Right renal pelvis (tissue), 4 donors: ENCODE data around the gene PLA2G4E. TPM values are rescaled to one million over a fixed set of nuclear protein-coding genes. Genes with fewer than 3 reads are reported as not detected.

Source experiments
- DNase-seq, 4 donors: peaks; one replicate each; pipeline ENCODE4 v3.0.0-alpha.2; 2013; ENCODE audit warnings: low read depth in 4 of 4, low spot score in 3 of 4, missing footprints in 1 of 4
- polyA plus RNA-seq, 4 donors: library from polyadenylated mRNA; unstranded; fragments of 120-200 nt; gene quantifications; one replicate each; pipeline ENCODE4 v1.2.1, GENCODE V29; 2013; ENCODE audit not compliant: insufficient read length in 4 of 4

Gene PLA2G4E
- polyA plus RNA-seq, 4 donors, result 0.03 to 0.04 TPM; not detected in 2

DNA sequence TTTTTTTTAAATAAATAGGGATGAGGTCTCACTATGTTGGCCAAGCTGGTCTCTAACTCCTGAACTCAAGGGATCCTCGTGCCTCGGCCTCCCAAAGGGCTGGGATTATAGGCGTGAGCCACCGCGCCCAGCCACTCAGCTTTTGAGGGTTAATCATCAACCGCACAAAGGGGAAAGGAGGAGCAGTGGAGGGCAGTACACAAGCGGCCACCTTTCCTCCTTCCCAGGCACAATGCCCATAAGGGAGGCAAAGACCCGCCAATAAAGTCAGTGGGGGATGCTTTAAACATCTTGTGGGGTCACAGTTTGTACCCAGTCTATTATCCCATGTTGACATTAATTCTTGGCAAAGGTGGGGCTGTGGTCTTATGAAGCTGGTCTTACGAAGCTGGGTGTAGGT lies 80.9 kb downstream of the PLA2G4E start:
- no peak for DNase-seq

DNA sequence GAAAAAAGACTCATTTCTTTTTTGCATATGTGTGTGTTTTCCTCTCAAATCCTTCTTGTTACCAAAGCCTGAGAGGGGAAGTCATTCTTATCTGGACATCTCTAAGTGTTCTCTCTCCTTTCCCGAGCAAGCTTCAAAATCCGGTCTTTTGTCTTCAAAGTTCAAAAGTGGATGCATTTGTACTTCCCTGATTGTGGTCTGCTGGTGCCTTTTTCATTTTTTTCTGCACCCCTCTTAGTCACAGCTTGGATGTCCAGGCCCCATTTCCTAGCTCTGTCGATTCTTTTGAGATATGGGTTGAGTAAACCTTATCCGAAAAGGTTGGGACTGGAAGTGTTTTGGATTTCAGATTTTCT lies 83.3 kb downstream of the PLA2G4E start:
- DNase-seq, result no peak

DNA sequence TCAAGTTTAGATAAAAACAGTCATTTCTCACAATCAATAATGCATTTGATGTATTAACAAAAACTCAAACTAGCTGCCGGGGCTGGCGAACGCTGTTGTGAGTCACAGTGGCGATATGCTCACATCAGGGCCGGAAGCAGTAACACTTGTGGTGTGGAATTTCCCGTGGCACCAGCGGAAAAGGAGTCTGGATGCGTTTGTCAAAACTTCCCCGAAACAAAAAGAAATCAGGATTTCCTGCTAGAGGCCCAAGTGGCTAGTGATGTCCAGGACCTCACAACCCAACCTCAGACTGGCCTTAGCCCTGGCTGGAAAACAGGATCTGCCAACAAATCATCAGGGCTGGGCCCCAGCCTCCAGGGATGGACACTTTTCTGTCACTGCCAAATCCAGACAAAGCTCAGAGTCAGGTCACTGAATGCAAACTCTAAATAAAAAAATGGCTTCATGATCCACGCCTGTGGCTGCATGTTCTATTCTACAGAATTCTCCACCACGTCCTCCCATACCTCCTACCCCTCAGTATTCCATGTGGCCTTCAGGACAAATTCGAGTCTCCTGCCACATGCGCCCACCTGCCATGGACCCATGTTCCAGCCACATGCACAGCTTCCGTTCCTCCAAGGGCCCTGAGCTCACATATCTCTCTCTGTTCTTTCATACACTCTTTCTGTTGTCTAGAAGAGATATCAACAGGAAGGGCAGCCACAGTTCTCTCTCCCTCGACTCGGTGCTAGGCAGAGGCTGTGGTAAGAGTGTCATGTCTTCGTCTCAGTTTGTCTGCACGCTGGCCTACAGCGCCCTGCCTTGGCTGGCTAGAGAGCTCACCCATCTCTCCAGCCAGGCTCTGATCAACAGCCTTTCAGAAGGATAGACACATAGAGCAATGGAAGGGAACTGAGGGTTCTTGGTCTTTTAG lies 83.9 kb downstream of the PLA2G4E start:
- no peak for DNase-seq

DNA sequence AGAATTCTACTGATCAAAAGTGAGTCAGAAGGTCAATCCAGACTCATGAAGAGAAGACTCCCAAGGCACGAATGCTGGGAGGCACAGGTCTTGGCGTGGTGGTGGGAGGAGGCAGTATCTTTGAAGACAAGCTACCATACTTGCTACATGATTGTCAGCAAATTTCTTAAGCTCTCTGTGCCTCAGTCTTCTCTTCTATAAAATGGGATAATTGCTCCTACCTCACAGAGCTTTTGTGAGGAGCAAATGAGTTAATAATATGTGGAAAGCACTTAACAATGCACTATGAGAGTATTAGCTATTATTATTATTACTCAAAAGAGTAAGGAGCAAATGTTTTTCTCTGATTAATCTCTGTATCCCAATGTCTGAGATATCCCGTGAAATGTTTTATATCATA lies 84.7 kb downstream of the PLA2G4E start:
- no peak for DNase-seq

DNA sequence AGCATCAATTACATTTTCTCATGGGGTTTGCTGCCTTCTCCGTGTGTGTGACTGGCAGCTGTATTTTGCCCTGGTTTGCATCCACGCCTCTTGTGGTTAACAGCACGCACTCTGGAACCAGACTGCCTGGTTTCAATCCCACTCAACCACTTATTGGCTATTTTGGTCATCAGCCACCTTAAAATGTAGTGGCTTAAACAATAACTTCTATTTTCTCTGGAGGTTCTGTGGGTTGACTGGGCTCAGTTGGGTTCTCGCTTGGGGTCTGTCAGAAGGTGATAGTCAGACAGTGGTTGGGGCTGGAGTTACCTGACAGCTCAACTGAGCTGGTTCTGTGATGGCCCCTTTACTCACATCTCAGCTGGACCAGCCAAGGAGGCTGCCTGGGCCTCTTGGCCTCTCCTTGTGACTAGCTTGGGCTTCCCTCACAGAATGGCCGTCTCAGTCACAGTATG lies 85.2 kb downstream of the PLA2G4E start:
- no peak for DNase-seq

DNA sequence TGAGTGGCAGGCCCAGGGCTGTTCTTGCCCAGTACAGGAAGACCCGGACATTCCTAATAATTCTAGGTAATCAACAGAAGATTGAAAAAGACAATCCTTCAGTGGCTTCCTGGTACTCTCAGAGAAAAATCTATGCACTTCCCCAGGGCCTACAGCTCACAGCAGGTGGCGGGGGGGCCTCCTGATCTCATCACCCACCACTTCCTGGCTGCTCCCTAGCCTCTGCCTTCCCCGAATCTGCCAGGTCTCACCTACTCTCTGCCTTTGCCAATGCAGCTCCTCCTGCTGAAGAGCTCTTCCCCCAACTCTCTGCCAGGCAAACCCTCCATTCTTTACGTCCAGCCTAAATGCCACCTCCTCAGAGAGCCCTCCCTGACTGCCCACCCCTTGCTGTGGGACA lies 86.0 kb downstream of the PLA2G4E start:
- DNase-seq, result no peak

DNA sequence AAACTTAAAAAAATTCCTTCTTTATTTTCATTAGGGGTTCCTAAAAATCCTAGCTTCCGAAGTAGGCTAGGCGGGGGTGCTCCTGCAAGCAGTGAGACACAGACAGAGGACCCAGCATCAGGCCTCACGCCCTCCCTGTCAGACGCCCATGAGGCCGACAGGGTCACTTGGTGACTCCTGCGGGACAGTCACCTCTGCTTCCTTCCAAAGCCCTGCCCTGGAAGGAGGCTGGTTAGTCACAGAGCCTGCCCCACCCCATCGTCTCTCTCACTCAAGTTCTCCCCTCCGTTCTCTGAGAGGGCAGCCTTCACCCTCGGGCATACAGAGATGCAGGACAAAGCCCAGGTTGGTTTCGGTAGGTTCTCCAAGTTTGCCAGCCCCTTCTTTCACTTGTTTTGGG lies 87.1 kb downstream of the PLA2G4E start:
- DNase-seq, result no peak

DNA sequence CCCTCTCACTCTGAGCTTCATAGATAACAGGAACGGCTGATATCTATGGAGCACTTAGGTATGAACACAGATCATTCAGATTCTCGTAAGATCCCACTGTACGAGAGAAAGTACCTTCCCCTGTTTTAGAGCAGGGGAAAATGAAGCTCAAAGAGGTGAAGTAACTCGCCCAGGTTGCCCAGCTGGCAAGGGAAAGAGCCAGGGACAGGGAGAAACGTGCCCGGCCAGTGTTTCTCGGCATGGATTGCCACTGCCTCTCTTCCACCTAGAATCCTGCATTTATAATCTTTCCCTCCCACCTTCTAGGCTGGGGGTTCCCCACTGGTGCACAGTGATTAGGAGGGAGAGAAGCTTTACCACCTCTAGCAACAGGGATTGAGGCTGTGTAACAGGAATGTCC lies 87.5 kb downstream of the PLA2G4E start:
- DNase-seq, result no peak

DNA sequence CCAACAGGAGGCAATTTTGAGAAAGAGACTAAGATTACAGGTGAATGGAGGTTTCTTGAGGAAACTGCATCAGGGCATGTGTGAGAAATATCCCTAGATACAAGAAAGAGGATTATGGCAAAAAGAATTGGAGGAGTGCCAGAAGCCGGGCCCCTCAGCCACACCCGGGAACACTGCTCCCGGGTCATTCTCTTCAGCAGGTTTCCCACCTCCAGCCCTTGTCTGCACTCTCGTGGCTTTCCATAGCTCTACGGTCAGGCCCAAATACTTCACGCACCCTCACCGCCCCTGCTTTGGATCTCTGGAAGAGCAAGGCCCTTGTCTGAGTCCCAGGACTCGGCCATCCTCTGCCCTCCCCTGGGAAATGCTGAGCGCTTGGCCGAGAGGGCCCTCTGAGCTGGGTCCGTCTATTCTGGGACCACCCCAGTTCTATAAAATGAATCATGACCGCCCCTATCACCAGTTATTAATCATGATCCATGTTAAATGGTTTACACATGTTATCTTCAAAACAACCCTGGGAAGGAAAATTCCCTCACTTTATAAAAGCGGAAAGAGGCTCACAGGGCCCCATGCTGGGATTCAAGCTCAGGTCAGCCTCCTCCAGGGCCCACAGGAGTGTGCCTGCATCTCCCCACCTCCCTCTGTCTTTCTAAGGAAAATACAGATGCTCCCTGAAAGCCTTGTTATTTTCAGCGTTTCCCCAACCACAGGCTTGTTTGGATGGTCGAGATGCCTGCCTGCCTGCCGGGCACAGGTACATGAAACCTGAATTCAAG lies 88.1 kb downstream of the PLA2G4E start:
- no peak for DNase-seq

DNA sequence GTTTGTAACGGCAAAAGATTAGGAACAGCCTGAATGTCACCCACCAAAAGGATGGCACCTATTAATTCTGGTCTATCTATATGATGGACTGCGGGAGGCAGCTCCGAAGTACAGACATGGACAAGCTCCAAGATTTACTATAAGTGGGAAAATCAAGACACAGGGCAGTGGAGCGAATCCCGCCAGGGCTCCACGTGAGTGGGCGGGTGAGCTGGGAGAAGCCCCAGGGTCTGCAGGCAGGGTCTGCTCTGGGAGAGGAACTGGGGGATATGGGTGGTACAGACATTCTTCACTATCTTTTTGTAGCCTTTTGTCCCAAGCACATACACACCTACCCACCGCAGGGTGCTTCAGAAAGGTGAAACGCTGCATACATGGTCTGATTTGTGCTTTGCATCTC lies 88.7 kb downstream of the PLA2G4E start:
- DNase-seq, result no peak

Other genes with a start within 250 kb of the PLA2G4E start
- 10 to 100 TPM; 12.3 to 15.5 (median 13.3) TPM for gene MAPKBP1, start 246.6 kb downstream of the PLA2G4E start, polyA plus RNA-seq
- 10 to 100 TPM in 3 of 4 donors, 1 to 10 TPM in 1; 9.1 to 14.2 (median 11.5) TPM for gene JMJD7, start 192.9 kb downstream of the PLA2G4E start, polyA plus RNA-seq
- gene PLA2G4B, start 182.2 kb downstream of the PLA2G4E start, polyA plus RNA-seq, result 1 to 10 TPM; 7.6 to 9.1 (median 8.2) TPM
- gene SPTBN5, start 127.0 kb downstream of the PLA2G4E start, polyA plus RNA-seq, result 1 to 10 TPM; 2.6 to 3.0 (median 2.7) TPM
- 10 to 100 TPM; 15.3 to 21.2 (median 17.4) TPM for gene EHD4, start 48.5 kb downstream of the PLA2G4E start, polyA plus RNA-seq
- gene PLA2G4D, start 73.5 kb upstream of the PLA2G4E start, polyA plus RNA-seq, result under 1 TPM in 2 of 4 donors, not detected in 2; 0.07 to 0.09 TPM
- gene PLA2G4F, start 135.6 kb upstream of the PLA2G4E start, polyA plus RNA-seq, result 10 to 100 TPM; 24.3 to 30.0 (median 27.0) TPM
- 10 to 100 TPM; 56.6 to 65.9 (median 65.1) TPM for gene VPS39, start 187.3 kb upstream of the PLA2G4E start, polyA plus RNA-seq